Globus pallidus (tissue), 1 donor: ENCODE measurements around the gene CYB5R3.
"Not testable (repeated sequence)": the region's sequence is repeated elsewhere in the genome, so short reads cannot be mapped to it uniquely, and the experiment has no call there.

ENCODE experiments used
- DNase-seq: peaks from one replicate; pipeline ENCODE4 v3.0.0-alpha.2; 2015; ENCODE audit warnings: low spot score

Gene CYB5R3

DNA sequence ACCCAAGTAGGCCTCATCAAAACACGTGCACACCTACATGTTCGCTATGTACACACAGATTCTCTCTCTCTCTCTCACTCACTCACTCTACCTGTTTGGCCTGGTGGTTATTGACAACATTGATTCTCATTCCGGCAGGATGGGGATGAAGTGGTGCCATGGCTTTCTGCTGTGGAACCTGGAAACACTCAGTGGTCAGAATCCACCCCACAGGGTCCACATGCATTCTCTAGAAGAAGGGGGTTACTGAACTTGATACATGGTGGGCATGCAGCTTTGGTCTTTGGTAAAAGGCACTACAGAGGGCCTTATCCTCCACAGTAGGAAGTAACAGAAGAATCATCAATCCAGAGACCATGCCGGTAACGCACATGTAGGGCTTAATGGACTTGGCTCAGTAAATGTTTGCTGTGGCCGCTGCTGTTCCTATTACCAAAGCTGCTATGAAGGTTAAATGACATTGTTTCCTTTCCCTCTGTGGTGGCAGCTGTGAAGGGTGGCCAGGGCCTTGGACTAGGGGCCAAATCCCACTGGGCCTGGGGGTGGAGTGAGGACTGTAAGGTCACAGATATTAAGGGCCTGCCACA is 47.2 kb downstream of the CYB5R3 start:
- DNase-seq = no peak

DNA sequence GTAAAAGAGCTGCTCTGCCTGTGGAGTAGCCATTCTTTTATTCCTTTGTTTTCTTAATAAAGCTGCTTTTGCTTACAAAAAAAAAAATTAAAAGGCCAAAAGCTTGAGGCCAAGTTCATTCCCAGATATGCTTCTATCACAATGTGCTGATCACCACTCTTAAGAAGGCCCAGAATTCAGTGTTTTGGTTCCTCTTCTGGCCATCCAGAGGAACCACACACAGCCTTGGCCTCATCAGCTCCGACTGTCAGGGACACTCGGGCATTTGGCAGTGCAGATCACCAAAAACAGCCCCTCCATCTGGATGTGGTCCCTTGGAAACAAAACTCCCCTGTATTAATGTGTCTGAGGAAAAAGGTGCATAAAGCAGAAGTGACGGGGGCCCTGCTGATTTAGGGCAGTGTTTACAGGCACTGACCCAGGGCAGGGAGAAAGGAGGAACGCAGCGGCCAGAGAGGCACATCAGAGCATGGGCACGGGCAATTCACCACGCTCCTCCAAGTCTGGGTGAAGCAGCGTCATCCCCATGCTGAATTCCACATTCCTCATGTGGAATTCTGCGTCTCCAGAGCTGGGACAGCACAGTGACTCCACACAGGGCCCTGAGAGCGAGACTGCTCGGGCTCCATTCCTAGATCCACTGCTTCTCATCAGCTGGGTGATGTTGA is 52.2 kb downstream of the CYB5R3 start:
- no peak for DNase-seq

DNA sequence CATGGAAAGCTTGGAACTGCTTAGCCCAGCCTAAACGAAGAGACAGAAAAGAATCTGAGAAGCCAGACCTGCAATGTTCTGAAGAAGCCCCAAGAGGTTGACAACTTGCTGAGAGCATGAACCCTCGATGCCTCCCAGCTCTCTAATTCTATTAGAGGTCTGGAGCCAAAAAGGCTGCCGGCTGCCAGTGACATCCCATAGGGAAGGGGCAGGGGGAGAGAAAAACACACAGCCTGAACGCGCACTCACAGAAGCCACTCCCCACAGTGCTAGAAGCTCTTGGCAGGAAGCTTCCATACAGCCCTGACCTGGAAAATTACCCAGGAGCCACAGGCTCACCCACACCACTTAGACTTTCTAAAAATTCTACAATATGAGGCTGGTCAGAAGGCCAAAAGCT is 52.9 kb downstream of the CYB5R3 start:
- DNase-seq = no peak

DNA sequence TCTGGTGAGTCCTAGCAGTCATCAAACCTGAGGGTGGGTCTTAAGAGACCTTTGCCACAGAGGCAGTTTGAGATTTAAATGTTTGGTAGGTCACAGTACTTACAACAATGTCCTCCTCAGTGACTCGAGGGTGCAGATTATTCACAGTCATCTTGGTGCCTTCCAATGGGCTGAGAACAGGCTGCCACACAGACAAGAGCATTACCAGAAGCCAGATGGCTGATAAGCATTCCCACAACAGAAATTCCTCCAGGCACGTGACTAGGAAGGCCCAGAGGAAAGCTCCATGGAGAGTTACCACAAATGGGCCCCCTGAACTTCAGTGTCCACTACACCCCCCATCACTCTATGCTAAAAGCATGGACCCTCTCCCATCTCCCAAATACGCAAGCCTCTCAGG is 53.8 kb downstream of the CYB5R3 start:
- no peak for DNase-seq

DNA sequence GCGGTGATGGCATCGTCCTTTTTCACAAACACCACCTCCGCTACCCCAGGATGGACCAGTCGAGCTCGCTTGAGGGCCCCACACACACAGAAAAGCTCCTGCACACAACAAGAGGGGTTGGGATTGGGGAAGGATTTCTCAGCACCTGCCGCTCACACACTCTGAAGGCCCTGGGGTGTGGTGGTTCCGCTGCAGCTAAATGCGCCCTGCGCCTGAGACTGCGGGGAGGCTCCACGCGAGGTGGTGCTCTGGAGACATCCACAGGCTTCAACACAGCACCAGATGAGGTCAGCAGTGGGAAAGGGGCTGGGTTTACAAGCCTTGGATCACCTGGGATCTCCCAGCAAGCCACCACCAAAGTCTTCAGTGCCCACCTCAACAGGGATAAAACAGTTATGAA is 57.2 kb downstream of the CYB5R3 start:
- DNase-seq = no peak

- no peak for DNase-seq
Measured at GRCh38 chr22:42587588-42588175, 61.5 kb downstream of the CYB5R3 start.

GRCh38 chr22:42586381-42586780 is 62.8 kb downstream of the CYB5R3 start:
- DNase-seq = no peak

- no peak for DNase-seq
Measured at GRCh38 chr22:42585096-42585495, 64.1 kb downstream of the CYB5R3 start.

GRCh38 chr22:42584364-42584940 is 64.7 kb downstream of the CYB5R3 start:
- no peak for DNase-seq

GRCh38 chr22:42582987-42583386 is 66.2 kb downstream of the CYB5R3 start:
- no peak for DNase-seq

DNA sequence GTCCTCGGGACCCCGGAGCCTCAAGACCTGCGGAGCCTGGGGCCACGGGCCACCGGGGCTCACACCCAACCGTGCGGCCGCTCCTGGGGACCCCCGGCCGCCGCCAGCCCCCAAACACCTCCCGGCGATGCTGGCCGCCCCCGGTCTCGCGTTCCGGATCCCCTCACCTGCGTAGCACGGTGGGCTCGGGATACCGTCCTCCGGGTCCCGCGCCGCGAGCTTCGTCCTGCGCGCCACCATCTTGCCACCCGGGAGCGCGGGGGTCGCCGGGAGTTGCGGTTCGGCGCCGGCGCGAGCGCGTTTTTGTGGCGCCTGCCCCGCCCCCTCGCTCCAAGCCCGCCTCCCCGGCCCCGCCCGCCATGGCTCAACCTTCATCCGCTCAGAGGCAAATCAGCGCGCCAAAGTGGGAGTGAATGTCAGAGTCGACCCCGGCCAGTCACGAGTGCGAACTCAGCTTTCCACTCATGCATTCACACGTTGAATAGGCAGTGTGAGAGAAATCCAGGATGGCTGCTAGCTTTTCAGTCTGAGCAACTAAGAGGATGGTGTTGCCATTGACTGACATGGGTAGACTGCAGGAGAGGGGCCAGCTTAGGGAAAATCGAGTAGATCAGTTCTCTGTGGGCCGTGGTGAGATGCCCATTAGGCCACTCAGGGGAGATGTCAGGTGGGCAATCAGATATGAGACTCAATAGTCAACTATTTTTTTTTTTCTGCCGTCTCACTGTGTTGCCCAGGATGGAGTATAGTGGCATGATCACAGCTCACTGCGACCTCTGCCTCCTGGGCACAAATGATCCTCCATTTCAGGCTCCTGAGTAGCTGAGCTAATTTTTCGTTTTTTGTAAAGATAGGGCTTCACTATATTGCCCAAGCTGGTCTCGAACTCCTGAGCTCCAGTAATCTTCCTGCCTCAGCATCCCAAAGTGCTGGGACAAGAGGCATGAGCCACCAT is 67.2 kb downstream of the CYB5R3 start:
- DNase-seq = peak; percentile 61

GRCh38 chr22:42581194-42581761 is 67.9 kb downstream of the CYB5R3 start:
- not testable (repeated sequence) for DNase-seq

- not testable (repeated sequence) for DNase-seq
Measured at GRCh38 chr22:42580040-42580439, 69.2 kb downstream of the CYB5R3 start.

DNA sequence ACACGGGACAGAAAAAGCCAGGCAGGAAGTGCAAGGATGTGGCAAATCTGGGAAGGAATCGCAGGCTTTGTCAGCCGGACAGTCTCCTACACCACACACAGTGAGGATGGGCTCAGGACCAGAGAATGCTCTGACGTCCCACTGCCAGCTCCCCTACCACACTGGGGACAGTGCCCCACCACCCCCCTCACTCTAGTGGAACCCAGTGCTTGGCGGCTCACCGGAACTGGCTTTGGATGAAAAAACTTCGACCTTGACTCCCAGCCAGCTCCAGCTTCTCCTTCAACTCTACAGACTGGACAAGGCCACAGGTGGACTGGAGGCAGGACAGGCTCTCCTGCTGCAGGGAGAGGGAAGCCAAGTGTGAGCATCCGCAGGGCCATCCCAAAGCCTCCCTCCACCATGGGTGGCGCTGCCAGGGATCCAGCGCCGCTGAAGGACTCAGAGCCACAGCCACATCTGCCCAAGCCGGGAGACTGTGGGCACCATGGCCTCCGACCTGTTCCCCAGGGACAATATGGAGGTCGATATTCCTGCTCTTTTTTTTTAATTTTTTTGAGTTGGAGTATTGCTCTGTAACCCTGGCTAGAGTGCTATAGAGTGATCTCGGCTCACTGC is 71.5 kb downstream of the CYB5R3 start:
- DNase-seq = no peak

DNA sequence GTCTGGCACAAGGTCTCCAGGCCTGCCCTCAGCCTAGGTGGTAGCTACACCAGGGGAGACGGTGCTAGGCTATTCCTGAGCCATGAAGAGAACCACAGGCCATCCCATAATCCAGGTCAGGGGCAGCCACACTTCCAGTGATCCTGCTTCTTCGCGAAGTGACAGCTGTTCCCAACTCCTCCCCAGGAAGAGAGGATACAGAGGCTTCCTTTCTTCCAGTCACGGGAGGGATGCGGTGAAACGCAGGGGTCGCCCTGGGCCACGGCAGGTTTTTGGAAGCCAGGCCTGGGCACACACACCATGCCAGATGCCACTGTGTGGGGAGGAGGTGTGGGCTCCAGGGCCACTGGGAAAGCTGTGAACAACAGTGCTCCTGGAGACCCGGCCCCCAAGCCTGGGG is 72.1 kb downstream of the CYB5R3 start:
- not testable (repeated sequence) for DNase-seq

DNA sequence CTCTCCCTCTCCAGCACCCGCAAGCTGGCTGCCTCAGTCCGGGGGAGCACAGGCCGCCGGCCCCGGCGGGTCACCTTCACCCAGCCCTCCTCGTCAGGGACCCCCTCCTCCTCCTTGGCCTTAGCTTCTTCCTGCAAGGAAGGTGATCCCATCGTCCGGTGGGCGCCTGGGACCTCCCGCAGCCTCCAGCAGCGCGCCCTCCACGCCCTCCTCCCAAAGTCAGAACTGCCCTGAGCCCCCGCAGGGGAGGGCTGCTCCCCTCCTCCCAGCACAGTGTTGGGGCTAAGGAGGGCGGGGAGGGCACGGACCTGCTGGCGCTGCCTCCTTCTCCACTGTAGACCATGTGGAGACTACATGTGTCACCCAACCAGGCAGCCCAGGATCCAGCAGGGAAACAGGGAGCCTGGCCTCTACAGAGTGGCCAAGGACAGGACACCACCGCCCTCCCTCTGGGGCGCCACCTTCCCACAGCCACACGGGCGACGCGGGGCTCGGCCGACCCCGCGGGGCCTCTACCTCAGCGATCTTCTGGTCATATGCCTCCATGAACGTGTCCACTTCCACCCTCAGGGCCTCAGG is 73.1 kb downstream of the CYB5R3 start:
- DNase-seq = not testable (repeated sequence)

DNA sequence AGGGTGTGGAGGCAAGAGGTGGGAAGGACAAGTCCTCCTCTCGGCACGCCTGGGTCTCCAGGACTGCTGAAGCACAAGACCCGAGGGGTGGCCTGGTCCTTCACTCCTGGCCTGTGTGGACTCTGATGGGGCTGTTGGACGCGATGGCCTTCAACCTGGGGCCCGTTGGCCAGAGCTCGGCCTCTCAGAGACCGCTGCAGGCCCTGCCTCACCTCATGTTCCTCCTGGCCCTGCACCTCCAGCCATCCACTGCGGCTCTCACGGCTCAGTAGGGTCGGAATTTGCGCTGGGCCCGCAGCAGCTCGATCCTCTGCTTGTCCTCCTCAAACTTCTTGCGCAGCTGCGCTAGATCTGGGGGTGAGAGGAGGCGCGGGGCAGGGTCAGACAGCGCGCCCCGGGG is 74.7 kb downstream of the CYB5R3 start:
- not testable (repeated sequence) for DNase-seq

DNA sequence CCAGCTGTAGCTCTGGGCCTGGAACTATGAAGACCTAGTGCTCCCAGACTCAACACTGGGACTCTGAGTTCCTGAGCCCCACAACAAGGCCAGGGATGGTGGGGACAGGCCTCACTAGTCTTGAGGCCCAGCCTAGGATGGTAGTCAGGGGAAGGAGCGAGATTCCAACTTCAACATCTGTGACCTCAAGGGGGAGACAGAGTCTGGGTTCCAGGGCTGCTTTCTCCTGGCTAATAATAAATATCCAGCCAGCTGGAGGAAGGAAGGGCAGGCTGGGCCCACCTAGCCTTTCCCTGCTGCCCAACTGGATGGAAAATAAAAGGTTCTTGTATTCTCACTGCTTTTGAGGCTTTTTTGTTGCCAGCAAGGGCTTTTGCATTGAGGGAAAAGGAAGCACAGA is 75.1 kb downstream of the CYB5R3 start:
- DNase-seq = not testable (repeated sequence)

GRCh38 chr22:42571068-42571467 is 78.1 kb downstream of the CYB5R3 start:
- DNase-seq = not testable (repeated sequence)

DNA sequence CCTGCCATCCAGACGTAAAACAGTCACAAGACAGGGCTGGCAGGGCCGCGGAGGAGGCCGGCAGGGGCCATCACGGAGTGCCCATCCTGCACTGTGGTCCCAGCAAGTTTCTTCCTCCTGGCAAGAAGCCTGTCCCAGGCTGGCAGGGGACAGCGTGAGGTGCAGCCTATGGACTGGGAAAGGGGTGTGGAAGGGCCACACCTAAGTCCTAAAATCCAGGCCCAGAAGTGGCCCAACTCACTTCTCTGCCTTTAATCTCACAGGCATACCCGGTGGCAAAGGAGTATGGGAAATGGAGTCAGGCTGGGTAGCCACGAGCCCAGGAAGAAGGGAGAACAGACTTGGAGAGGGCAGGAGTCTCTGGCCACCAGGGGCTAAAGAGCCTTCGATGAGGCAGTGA is 78.6 kb downstream of the CYB5R3 start:
- DNase-seq = not testable (repeated sequence)

DNA sequence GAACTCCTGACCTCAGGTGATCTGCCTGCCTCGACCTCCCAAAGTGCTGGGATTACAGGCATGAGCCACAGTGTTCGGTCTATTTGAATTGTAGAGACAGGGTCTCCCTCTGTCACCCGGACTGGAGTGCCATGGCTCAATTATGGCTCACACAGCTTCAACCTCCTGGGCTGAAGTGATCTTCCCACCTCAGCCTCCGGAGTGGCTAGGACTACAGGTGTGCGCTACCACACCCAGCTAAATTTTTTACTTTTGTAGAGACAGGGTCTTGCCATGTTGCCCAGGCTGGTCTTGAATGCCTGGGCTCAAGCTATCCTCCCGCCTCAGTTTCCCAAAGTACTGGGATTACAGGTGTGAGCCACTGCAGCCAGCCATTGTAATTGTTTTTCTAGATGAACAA is 81.2 kb downstream of the CYB5R3 start:
- not testable (repeated sequence) for DNase-seq
